Neuronal stem cell (in vitro differentiated cells): ENCODE data around the gene GPATCH1.

Source experiments
- DNase-seq: peaks from one replicate; pipeline ENCODE4 v3.0.0-alpha.2; 2013; ENCODE audit warnings: low spot score
- H2AFZ ChIP-seq: one replicate; pipeline ENCODE4 v1.6.1; 2013; ENCODE audit warnings: mild to moderate bottlenecking, low read length, inconsistent platforms
- H2AK5ac ChIP-seq: 2 replicates; pipeline ENCODE4 v1.6.1; 2013; ENCODE audit warnings: low read depth, mild to moderate bottlenecking, inconsistent platforms, low read length, moderate library complexity, mixed read lengths
- H2BK120ac ChIP-seq: 2 replicates; pipeline ENCODE4 v1.6.1; 2013; ENCODE audit warnings: low read depth, mild to moderate bottlenecking, inconsistent platforms, low read length, moderate library complexity, mixed read lengths
- H2BK12ac ChIP-seq: one replicate; pipeline ENCODE4 v1.6.1; 2013; ENCODE audit warnings: low read length, inconsistent platforms
- H2BK15ac ChIP-seq: 2 replicates; pipeline ENCODE4 v1.6.1; 2013; ENCODE audit warnings: mild to moderate bottlenecking, low read length, inconsistent platforms, mixed read lengths
- H2BK5ac ChIP-seq: one replicate; pipeline ENCODE4 v1.6.1; 2013; ENCODE audit warnings: inconsistent platforms, mild to moderate bottlenecking, low read length, moderate library complexity
- H3K14ac ChIP-seq: one replicate; pipeline ENCODE4 v1.6.1; 2013; ENCODE audit warnings: low read length, inconsistent platforms
- H3K18ac ChIP-seq: 2 replicates; pipeline ENCODE4 v1.6.1; 2013; ENCODE audit warnings: low read length, inconsistent platforms
- H3K23ac ChIP-seq: 2 replicates; pipeline ENCODE4 v1.6.1; 2013; ENCODE audit warnings: low read depth, mild to moderate bottlenecking, mixed read lengths, low read length, inconsistent platforms; ENCODE audit not compliant: poor library complexity
- H3K27ac ChIP-seq: replicated peaks from 3 replicates; pipeline ENCODE4 v1.5.1; 2013; ENCODE audit warnings: low read length, inconsistent platforms
- H3K27me3 ChIP-seq, 3 experiments: 2 replicates each; pipeline ENCODE4 v1.6.1; 2013; ENCODE audit warnings: low read length in 3 of 3, mild to moderate bottlenecking in 2 of 3, inconsistent platforms in 1 of 3, low read depth in 1 of 3, mixed read lengths in 1 of 3, moderate library complexity in 1 of 3; ENCODE audit not compliant: control insufficient read depth in 3 of 3, insufficient read depth in 3 of 3
- H3K36me3 ChIP-seq, 2 donors: replicated peaks in 1 of 2; 2 replicates each; pipeline ENCODE4 v1.6.1; 2013; ENCODE audit warnings: low read length in 2 of 2; ENCODE audit not compliant: control insufficient read depth in 2 of 2, insufficient read depth in 2 of 2
- H3K4ac ChIP-seq: 2 replicates; pipeline ENCODE4 v1.6.1; 2013; ENCODE audit warnings: inconsistent platforms, mild to moderate bottlenecking, low read length, moderate library complexity
- H3K4me1 ChIP-seq, 2 donors: 1 replicate in 1 of 2; 2 replicates in 1 of 2; pipeline ENCODE4 v1.6.1; 2013; ENCODE audit warnings: low read length in 2 of 2, low read depth in 1 of 2; ENCODE audit not compliant: control insufficient read depth in 2 of 2, insufficient read depth in 1 of 2
- H3K4me2 ChIP-seq: one replicate; pipeline ENCODE4 v1.6.1; 2013; ENCODE audit warnings: mild to moderate bottlenecking, low read length, inconsistent platforms; ENCODE audit not compliant: insufficient read depth, poor library complexity, severe bottlenecking
- H3K4me3 ChIP-seq, 2 donors: 2 replicates each; pipeline ENCODE4 v1.5.1; 2013; ENCODE audit warnings: low read length in 2 of 2, mild to moderate bottlenecking in 2 of 2, inconsistent platforms in 1 of 2, moderate library complexity in 1 of 2
- H3K79me1 ChIP-seq: one replicate; pipeline ENCODE4 v1.6.1; 2013; ENCODE audit warnings: low read depth, mild to moderate bottlenecking, inconsistent platforms, low read length, moderate library complexity
- H3K9ac ChIP-seq: one replicate; pipeline ENCODE4 v1.6.1; 2013; ENCODE audit warnings: mild to moderate bottlenecking, low read depth, low read length, inconsistent platforms; ENCODE audit not compliant: poor library complexity
- H3K9me3 ChIP-seq, 2 donors: replicated peaks in 1 of 2; 2 replicates each; pipeline versions ENCODE3 to v1.6.1; 2013; ENCODE audit warnings: low read length in 2 of 2, mild to moderate bottlenecking in 2 of 2, inconsistent platforms in 1 of 2, low read depth in 1 of 2, mixed read lengths in 1 of 2, moderate library complexity in 1 of 2; ENCODE audit not compliant: control insufficient read depth in 2 of 2, insufficient read depth in 1 of 2
- H4K8ac ChIP-seq: one replicate; pipeline ENCODE4 v1.6.1; 2013; ENCODE audit warnings: low read depth, mild to moderate bottlenecking, inconsistent platforms, low read length, moderate library complexity
- H4K91ac ChIP-seq: one replicate; pipeline ENCODE4 v1.6.1; 2013; ENCODE audit warnings: low read length, low read depth, mild to moderate bottlenecking, inconsistent platforms; ENCODE audit not compliant: poor library complexity
- WGBS, 2 donors: extraction: QIAGEN DNeasy Blood & Tissue Kit; methylation state at CpG; one replicate each; pipeline ENCODE4 v1.1.7; 2013; ENCODE audit warnings: missing lambda C conversion rate in 2 of 2, mixed read lengths in 1 of 2; ENCODE audit not compliant: insufficient read length in 2 of 2, insufficient replicate concordance in 1 of 2; ENCODE audit errors: extremely low coverage in 2 of 2; 5-methylcytosine and 5-hydroxymethylcytosine counted together

Gene GPATCH1

GRCh38 chr19:33060586-33060985 is 20.4 kb upstream of the GPATCH1 start:
- H2BK5ac ChIP-seq: no peak overlapping the region
- no peak overlapping the region for H3K4me3 ChIP-seq
- H2AK5ac ChIP-seq: peak overlapping the region; percentile 19
- no peak overlapping the region for H4K91ac ChIP-seq
- H3K9ac ChIP-seq: no peak overlapping the region
- no peak overlapping the region for H2AFZ ChIP-seq
- peaks cover 8% of the 10 kb centered on the region for H3K79me1 ChIP-seq
- peaks cover 0 to 15% (median 11%) of the 10 kb centered on the region in 3 experiments for H3K27me3 ChIP-seq
- H4K8ac ChIP-seq: no peak overlapping the region
- DNase-seq: no peak
- no peak overlapping the region for H2BK12ac ChIP-seq
- no peaks in the 10 kb centered on the region for H3K9me3 ChIP-seq
- peaks cover 4 to 7% of the 10 kb centered on the region in 2 donors for H3K4me1 ChIP-seq
- no peak overlapping the region for H3K4me2 ChIP-seq
- no peaks in the 10 kb centered on the region for H3K36me3 ChIP-seq
- H3K14ac ChIP-seq: no peak overlapping the region
- H3K18ac ChIP-seq: no peak overlapping the region
- H2BK120ac ChIP-seq: no peak overlapping the region
- WGBS, 2 donors: no CpG with 5 or more reads among the region's 5 CpGs
- no peak overlapping the region for H3K27ac ChIP-seq
- no peak overlapping the region for H3K23ac ChIP-seq
- H3K4ac ChIP-seq: no peak overlapping the region
- H2BK15ac ChIP-seq: no peak overlapping the region

GRCh38 chr19:33062902-33063301 is 18.1 kb upstream of the GPATCH1 start:
- Histone ChIP-seq H3K4me3 (no peak overlapping the region), H3K27ac (no peak overlapping the region), H3K9ac (no peak overlapping the region), H2BK5ac (no peak overlapping the region), H3K18ac (peak overlapping the region; percentile 28), H2AFZ (no peak overlapping the region), H3K4me2 (no peak overlapping the region), H4K8ac (no peak overlapping the region), H2BK120ac (no peak overlapping the region), H2BK15ac (no peak overlapping the region), H3K27me3 (peaks cover 0 to 15% (median 11%) of the 10 kb centered on the region in 3 experiments), H3K23ac (no peak overlapping the region), H4K91ac (no peak overlapping the region), H3K79me1 (peaks cover 5% of the 10 kb centered on the region), H3K14ac (no peak overlapping the region), H2AK5ac (no peak overlapping the region), H3K36me3 (no peaks in the 10 kb centered on the region), H2BK12ac (no peak overlapping the region), H3K4me1 (peaks cover 4 to 6% of the 10 kb centered on the region in 2 donors), H3K4ac (no peak overlapping the region), H3K9me3 (no peaks in the 10 kb centered on the region)
- WGBS, 2 donors: no CpG with 5 or more reads among the region's 5 CpGs
- DNase-seq: no peak

- Histone ChIP-seq H3K4me3 (peak overlapping the region; percentile 55 to 75), H3K23ac (no peak overlapping the region), H3K27me3 (peaks cover 0 to 15% (median 11%) of the 10 kb centered on the region in 3 experiments), H4K91ac (no peak overlapping the region), H2BK120ac (no peak overlapping the region), H3K9ac (no peak overlapping the region), H3K4me1 (peaks cover 2 to 4% of the 10 kb centered on the region in 2 donors), H3K18ac (no peak overlapping the region), H3K79me1 (peaks cover 4% of the 10 kb centered on the region), H2BK15ac (no peak overlapping the region), H2AK5ac (no peak overlapping the region), H2BK12ac (no peak overlapping the region), H3K4me2 (peak overlapping the region; percentile 34), H2BK5ac (no peak overlapping the region), H3K14ac (no peak overlapping the region), H4K8ac (no peak overlapping the region), H3K9me3 (no peaks in the 10 kb centered on the region), H3K27ac (no peak overlapping the region), H3K4ac (no peak overlapping the region), H3K36me3 (no peaks in the 10 kb centered on the region), H2AFZ (peak overlapping the region; percentile 87)
- no peak for DNase-seq
- WGBS, 2 donors: no CpG with 5 or more reads among the region's 7 CpGs
Observed at GRCh38 chr19:33063356-33063752, 17.6 kb upstream of the GPATCH1 start.

- no CpG with 5 or more reads among the region's 56 CpGs for WGBS, 2 donors
- Histone ChIP-seq H3K18ac (peak overlapping the region; percentile 92), H3K9ac (peak overlapping the region; percentile 78), H2BK12ac (peak overlapping the region; percentile 41), H3K9me3 (no peaks in the 10 kb centered on the region), H3K36me3 (no peaks in the 10 kb centered on the region), H2BK15ac (peak overlapping the region; percentile 37), H4K91ac (no peak overlapping the region), H2AK5ac (peak overlapping the region; percentile 63), H3K79me1 (peaks cover 4% of the 10 kb centered on the region), H3K27ac (no peak overlapping the region), H2BK120ac (no peak overlapping the region), H2BK5ac (no peak overlapping the region), H3K23ac (peak overlapping the region; percentile 80), H3K14ac (peak overlapping the region; percentile 75), H3K4me1 (peaks cover 2 to 4% of the 10 kb centered on the region in 2 donors), H4K8ac (no peak overlapping the region), H3K4ac (no peak overlapping the region), H3K4me3 (peak overlapping the region; percentile 75 to 82), H3K27me3 (peaks cover 0 to 15% (median 11%) of the 10 kb centered on the region in 3 experiments), H3K4me2 (peak overlapping the region; percentile 97), H2AFZ (peak overlapping the region; percentile 87)
- DNase-seq: peak; percentile 17
Observed at GRCh38 chr19:33063753-33064457, 17.1 kb upstream of the GPATCH1 start.
